Eye (tissue), 1 donor: ENCODE measurements around the gene COG5.
A peak's percentile ranks its signal among the peaks of the same experiment; 100 is the strongest.

Source experiments
- DNase-seq: peaks from one replicate; pipeline ENCODE4 v3.0.0-alpha.2; 2015

Gene COG5

DNA sequence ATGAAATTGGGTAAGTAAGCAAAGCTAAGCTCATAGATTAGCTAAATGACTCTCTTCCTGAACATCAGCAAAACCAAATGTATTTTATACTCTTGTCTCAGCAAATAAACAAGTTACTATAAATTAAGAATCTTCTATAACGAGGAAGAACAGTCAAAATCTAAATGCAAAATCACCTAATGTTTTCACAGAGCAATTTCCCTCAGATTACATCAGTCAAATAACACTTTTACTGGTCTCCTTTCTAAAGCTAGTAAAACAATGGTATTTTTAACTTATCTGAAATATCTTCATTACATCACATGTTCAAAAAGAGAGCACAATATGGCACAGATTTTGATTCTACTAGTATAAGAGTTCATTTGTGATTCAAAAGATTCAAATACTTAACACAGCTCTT, 110.3 kb downstream of the COG5 start:
- DNase-seq: no peak

DNA sequence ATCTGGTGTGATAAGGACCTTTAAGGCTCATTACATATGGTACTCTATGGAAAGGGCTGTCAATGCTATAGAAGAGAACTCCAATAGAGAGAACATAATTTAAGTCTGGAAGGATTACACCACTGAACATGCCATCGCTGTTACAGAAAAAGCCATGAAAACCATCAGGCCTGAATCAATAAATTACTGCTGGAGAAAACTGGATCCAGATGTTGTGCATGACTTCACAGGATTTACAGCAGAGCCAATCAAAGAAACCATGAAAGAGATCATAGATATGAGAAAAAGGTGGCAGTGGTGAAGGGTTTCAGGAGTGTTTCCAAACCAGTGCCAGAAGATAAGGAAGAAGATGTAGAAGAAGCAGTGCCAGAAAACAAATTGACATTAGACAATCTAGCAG, 112.8 kb downstream of the COG5 start:
- DNase-seq: no peak

DNA sequence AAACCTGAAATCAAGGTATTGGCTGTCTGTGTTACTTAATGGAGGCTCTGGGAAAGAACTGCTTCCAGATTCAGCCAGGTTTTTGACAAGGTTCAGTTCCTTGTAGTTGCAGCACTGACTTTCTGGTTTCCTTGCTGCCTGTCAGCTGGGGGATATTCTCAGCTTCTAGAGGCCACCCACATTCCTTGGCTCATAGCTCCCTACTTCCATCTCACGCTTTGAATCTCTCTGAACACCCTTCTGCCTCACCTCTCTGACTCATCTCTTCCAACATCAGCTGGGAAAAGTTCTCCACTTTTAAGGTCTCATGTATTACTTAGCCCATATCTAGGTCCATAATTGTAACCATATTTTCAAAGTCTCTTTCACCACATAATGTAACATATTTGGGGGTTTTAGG, 116.7 kb downstream of the COG5 start:
- no peak for DNase-seq

- no peak for DNase-seq
Observed at GRCh38 chr7:107446531-107446930, 117.2 kb downstream of the COG5 start.

DNA sequence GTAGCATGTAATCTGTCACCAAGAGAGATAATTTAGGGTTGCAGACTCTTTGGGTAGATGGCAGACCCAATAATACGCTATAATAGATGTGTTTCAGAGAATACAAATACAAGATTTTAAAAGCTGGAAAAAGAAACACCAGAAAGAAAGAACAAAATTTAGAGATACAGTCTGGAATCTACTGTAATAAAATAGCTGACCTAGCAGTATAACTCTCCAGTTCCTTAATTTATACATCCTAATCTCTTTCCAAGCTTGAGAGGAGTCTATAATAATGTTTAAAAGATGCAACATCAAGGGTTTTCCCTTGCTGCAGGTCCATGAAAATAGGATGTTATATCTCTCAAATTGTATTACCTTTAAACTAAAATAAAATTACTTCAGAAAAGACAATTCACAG, 121.0 kb downstream of the COG5 start:
- no peak for DNase-seq

- DNase-seq: no peak
Observed at GRCh38 chr7:107441581-107442422, 121.9 kb downstream of the COG5 start.

GRCh38 chr7:107439025-107439424, 124.7 kb downstream of the COG5 start:
- no peak for DNase-seq

GRCh38 chr7:107435749-107436148, 128.0 kb downstream of the COG5 start:
- no peak for DNase-seq

DNA sequence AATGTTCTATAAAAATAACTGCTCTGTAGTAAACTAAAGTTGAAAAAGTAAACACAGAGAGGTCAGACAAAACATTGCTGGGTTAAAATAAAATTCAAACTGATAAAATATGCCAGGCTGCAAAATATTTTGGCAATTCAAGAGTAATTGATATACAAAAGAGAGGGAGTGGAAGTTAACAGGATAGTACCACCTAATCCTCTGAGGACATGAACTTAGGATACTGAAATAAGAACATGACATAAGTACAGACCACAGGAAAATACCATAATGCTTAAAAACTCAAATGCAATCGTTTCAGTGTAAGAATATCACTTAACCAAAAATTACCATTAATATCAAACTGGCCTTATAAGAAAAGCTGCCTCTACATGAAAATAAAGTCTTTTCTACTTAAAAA, 131.5 kb downstream of the COG5 start:
- no peak for DNase-seq

GRCh38 chr7:107430057-107430456, 133.7 kb downstream of the COG5 start:
- DNase-seq: no peak

- DNase-seq: no peak
Observed at GRCh38 chr7:107428642-107429041, 135.1 kb downstream of the COG5 start.

DNA sequence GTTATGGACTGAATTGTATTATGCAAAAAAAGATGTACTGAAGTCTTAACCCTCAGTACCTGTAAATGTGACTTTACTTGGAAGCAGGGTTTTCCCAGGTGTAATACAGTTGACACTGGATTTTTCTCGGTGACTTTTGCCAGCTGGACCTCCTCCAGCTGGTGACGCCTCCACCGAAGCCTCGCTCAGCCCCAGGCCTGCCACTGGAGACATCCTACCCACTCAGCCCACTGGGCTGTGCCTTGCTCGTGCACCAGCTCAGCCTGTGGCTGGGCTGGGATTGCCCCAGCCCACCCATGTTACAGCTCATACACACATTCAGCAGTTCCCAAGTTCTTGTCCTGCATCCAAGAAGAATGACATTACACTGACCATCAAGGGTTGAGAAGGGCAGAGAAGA, 136.3 kb downstream of the COG5 start:
- DNase-seq: no peak

DNA sequence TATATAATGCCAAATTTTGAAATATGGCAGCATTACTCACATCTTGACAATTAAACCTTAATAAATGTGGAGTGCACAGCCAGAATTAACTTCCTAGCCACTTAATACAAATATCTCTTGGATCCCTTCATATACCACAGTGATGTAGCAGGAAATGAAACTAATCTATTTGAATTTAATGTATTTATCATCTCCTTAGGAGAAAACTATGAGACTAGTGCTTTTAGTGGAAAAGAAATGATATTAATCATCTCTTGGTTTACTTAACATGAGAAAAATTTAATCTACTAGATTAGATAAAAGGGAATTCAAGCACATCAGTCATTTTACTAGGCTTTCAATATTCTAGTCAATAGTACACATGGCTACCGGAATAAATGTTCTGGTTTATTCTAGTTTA, 149.5 kb downstream of the COG5 start:
- DNase-seq: no peak

DNA sequence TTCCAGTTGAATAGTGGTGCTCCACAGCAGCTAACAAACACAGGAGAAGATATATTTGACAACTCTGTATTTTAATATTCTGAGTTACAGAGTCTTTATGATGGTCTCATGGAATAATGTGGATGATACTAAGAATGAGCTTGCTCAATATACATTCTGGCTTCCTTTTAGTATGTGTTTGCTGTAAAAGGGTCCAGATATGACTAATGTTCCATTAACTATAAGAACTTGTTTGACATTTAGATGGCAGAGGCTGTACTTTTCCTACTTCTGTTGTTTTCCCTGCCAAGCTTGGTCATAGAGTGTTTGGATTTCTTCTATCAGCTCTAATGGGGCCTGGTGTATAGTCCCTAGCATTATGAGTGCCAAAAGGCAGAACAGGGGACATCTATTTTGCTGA, 155.4 kb downstream of the COG5 start:
- DNase-seq: no peak

DNA sequence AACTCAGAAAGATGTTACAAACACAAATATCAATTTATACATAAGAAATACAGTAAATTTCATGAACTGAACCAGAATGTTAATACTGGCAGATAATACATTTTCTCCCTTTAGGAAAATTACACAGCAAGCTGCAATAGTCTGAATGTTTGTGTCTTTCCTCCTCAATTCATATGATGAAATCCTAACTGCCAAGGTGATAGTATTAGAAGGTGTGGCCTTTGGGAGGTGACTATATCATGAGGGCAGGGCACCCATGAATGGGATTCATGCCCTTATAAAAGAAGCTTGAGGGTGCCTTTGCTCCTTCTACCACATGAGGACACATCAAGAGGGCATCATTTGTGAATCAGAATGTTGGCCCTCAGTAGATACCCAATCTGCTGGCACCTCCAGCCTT, 158.2 kb downstream of the COG5 start:
- no peak for DNase-seq

DNA sequence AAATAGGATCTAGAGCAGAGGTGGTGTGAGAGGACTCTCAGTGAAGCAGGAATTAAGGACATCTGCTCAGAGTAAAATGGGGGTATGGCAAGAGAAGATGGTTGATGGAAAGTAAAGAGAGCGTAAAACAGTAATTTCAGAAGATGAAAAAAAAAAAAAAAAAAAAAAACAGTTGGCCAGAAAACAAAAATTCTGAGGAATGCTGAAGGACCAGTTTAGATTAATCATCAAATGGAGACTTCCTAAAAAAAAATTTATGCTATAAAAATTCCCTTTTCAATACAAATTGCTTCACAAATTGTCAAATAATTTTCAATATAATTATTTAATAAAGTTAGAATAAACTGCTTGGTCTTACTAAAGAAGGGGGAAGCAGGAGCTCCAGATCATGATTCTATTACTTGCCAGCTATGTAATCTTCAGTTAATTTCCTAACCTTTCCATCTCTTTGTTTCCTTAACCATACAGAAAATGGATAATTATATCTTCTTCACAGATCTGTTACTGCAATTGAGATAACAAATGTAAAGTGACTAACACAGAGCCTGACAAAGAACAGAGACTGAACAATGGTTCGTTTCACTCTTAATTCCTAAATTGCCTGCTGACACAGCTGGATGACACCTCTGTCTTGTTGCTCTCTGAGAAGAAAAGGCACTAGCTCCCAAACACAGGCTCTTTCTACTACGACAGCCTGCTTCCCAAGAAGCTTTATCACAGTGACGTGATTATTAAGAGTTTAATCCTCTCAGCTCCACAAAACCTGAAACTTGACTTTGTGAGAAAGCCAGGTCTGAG, 158.8 kb downstream of the COG5 start:
- DNase-seq: peak; percentile 33

- peak; percentile 22 for DNase-seq
Observed at GRCh38 chr7:107398161-107398560, 165.6 kb downstream of the COG5 start.

DNA sequence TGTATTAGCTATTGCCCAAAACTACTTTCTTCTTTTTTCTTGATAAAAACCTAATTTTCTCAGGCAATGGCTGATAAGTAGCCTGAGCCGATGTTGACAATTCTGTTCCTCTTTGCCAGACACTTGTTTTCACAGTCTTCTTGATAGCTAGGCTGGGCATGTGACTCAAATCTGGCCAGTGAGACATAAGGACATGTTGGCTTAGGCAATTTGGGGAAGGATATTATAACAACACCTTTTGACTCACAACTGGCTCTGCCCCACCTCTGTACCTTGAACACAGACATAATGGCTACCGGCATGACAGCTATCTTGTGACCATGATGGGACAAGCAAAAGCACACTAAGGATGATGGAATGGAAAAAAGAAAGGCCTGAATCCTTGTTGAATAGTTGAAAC, 166.7 kb downstream of the COG5 start:
- no peak for DNase-seq

DNA sequence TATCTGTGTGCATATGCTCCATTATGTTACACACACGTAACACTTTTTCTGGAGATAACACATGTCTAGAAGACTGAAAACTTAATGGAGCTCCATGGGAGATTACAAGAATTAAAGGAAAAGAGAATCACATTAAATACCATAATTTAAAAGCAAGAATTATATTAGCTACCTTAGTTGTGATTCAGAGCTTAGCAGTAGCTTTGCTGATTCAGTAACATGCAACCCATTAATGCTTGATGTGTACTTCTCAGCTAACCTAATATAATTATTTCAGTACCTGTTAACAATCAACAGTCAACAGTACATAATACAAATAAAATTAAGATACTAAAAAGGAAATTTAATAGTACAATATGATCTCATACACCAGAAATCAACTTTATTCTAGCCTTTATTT, 167.6 kb downstream of the COG5 start:
- no peak for DNase-seq

- DNase-seq: no peak
Observed at GRCh38 chr7:107394831-107395230, 168.9 kb downstream of the COG5 start.

GRCh38 chr7:107394276-107394675, 169.4 kb downstream of the COG5 start:
- no peak for DNase-seq

DNA sequence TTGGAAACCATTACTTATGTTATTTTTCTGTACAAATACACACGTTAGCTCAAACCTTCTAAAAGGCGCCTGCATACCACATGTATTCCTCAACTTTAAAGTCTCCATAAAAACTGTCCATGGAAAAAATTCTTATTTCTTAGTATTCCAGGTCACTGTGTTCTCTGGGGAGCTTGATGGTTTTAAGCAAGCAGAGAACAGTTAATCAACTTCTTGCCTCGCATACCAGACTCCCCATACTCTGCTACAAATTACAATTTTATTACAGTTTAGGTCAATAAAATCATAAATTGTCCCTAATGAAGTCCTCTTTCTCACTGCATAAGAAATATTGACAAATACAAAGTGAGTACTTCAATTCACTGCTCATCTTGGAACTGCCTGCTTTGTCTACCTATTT, 170.9 kb downstream of the COG5 start:
- DNase-seq: no peak

- peak; percentile 9 for DNase-seq
Observed at GRCh38 chr7:107390916-107391315, 172.8 kb downstream of the COG5 start.

DNA sequence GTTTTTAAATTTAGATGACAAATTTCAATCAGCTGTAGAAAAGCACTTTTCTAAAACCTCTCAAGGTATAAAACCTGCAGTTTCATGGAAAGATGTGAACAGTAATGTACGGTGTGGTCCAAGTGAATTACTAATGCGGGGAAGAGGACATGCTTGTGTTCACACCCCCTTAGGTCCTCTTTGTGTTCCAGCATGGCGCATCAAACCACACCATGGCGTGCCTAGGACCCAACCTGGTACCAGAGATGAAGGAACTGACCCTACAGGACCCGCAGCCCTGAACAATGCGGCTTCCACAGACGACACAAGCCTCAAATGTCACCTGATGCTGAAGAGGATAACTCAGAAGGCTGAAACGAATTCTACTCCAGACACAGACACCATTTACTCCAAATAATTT, 175.1 kb downstream of the COG5 start:
- no peak for DNase-seq
